NCI-H82 treated with DMSO at 0.1 percent for 48 hours (cell line): Measurements from ENCODE around the gene RNF34.
A peak's percentile ranks its signal among the peaks of the same experiment; 100 is the strongest.

Experiments used
- DNase-seq: peaks from one replicate; lab custom pipeline; 2025; ENCODE audit not compliant: unreplicated experiment; lab: John Stamatoyannopoulos, UW

Gene RNF34

DNA sequence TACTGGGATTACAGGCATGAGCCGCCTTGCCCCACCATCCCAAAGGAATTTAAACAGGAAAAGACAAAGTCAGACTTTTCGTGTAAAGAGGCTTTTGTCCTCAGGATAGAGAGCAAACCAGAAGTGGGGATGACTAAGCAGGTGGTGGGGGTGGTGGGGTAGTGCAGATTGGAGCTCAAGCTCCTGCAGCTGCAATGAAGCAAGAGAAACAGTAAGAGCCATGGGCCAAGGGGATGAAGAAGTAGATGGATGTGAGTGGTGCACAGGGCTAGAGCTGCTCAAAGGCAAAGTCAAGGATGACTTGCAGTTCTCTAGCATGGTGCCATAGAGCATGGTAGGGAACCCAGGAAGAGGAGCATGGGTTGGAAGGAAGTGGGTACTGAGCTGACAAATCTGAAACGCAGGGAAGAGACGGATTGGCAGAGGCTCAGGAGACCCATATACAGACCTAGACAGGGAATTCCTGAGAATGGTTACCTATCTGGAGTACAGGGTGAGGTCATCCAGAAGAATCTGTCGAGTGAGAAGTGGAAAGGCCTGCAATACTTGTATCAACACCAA is 11.4 kb upstream of the RNF34 start:
- DNase-seq = no peak

GRCh38 chr12:121390856-121391255 is 9.1 kb upstream of the RNF34 start:
- DNase-seq = no peak

DNA sequence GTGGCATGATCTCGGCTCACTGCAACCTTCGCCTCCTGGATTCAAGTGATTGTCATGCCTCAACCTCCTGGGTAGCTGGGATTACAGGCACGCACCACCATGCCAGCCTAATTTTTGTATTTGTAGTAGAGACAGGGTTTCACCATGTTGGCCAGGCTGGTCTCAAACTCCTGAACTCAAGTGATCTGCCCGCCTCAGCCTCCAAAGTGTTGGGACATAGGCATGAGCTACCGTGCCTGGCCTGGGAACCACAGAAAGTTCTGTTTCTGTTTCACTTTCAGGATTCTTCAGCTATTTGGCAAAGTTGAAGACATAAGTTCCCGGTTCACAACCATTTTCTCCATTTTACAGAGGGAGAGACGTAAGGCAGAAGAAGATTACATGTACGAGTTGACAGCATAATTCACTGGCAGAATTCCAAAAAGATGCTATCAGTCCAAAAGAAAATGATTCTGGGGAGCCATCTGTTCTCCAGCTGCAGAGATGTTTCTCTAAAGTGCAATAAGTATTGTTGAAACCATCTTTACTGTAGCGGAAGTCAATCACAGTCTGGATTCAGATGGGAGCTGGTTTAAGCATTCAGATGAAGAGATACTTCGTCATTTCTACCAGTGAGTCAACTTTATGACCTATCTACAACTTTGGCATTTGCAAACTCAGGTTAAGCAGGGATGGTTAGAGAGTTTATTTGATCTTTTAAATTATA is 8.1 kb upstream of the RNF34 start:
- no peak for DNase-seq

GRCh38 chr12:121392325-121392716 is 7.6 kb upstream of the RNF34 start:
- no peak for DNase-seq

- no peak for DNase-seq
These were observed 2.4 kb upstream of the RNF34 start for GRCh38 chr12:121397521-121397920.

GRCh38 chr12:121398355-121398754 is 1.6 kb upstream of the RNF34 start:
- DNase-seq = no peak

GRCh38 chr12:121400332-121401139 is 618 bp downstream of the RNF34 start:
- DNase-seq = no peak

DNA sequence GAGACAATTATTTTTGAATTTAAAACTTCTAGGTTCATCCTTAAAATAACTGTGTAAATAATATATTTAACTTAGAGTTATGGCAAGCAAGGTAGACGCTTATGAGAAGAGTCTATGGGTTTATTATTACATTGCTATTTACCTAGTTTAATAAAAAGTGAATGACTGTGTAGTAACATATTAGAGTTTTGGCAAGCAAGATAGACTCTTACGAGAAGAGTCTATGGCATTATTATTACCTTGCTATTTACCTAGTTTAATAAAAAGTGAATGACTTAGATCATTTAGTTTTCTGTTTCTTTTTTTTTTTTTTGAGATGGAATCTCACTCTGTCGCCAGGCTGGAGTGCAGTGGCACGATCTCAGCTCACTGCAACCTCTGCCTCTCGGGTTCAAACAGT is 3.8 kb downstream of the RNF34 start:
- DNase-seq = no peak

GRCh38 chr12:121404734-121405133 is 4.8 kb downstream of the RNF34 start:
- DNase-seq = peak; percentile 32

DNA sequence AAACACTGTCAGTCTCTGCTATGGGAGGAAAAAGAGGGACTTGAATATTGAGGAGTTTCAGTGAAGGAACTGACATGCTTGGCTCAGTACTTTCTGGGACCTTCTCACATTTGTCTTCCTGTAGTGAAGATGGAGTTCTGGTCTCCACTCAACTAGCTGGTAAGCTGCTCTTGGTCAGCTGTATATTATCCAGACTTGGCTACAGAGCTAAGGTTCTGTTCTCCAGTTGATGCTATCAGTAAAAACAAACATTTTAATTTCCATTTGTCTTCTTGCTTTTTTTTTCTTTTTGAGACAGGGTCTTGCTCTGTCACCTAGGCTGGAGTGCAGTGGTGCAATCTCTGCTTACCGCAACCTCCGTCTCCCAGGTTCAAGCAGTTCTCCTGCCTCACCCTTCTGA is 5.3 kb downstream of the RNF34 start:
- DNase-seq = no peak

GRCh38 chr12:121413917-121414316 is 14.0 kb downstream of the RNF34 start:
- DNase-seq = no peak

DNA sequence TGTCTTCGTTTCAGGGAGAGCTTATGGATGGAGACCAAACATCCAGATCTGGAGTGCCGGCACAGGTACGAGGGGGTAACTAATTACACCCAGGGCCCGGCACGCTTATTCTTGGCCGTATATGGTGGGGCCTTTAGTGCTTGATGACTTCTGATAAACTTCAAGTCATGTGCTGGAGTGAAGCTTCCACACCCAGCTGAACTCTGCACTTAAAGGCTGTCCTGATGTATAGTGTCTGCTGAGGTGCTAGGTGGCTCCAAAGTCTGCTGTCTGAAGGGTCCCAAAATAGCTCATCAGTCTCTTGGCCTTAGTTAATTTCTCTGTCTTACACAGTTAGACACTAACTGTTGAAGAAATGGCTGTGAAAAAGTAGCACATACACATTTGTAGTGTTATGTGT is 17.9 kb downstream of the RNF34 start:
- DNase-seq = no peak

- DNase-seq = no peak
These were observed 20.2 kb downstream of the RNF34 start for GRCh38 chr12:121420109-121420508.

GRCh38 chr12:121423253-121423652 is 23.3 kb downstream of the RNF34 start:
- DNase-seq = no peak

DNA sequence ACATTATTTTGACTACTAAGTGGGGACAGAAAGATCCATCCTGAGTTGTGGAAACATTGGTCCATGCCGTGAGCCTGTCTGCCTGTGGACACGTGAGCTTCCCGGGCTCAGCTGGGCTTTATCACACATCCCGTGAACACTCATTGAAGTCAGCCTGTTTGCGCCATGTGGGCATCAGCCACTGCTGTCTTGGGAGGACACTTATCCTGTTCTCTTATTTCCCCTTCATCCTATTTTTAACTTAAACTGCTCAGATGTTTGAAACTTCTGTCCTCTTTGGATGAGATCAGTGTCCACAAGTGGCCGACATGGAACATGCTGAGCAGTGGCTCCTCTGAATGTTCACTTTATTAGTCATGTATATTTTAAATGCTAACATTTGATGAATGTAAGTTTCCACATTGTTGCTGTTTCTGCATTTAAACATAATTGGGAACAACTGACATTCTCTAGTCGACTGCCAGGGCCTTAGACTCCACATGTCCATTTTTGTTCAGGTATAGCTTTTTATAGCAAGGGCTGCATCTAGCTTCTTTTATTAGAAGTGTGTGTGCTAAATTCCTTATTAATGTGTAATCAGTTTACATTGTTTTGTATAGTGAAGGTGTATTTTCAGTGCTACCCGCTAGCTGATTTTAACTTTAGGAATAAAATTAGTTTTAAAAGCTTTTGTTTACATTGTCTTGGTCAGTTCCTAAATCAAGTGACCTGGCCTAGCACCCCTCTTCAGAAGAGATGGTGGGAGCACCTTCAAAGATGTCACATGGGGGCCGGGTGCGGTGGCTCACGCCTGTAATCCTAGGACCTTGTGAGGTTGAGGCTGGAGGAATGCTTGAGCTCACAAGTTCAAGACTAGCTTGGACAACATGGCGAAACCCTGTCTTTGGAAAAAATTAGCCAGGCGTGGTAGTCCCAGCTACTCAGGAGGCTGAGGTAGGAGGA is 24.0 kb downstream of the RNF34 start:
- no peak for DNase-seq

DNA sequence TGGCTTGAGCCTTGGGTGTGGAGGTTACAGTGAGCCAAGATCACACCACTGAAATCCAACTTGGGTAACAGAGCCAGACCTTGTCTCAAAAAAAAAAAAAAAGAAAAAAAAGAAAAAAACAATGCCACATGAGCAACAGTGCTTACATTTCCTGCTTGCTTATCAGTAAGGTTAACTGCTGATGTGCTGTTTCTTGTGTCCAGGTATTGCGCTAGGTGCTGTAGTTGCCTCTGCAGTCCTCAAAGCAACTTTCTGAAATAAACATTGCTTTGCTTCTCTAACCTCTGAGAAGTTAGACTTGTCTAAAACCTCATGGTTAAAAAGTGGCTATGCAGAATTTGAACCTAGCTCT is 24.7 kb downstream of the RNF34 start:
- DNase-seq = no peak

DNA sequence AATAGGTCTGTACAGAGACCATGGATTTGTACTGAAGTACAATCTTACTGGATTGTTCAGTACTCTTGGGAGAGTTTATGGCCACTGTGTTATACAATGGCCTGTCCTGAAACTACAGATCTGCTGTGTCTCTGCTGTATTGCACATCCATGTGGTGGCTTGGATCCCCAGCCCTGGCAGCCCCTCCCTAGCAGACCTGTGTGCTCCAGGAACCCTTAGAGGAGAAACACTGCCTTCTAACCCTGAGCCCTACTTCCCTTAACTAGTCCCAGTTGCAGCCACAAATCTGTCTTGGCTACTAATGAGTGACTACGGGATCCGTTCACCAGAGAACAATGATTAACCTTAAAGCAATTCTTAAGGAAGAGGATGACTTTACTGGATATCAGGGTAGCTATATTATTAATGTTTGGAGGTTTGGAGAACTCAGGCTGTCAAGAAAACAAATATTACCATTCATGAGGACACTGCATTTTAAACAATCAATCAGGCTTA is 27.7 kb downstream of the RNF34 start:
- no peak for DNase-seq

GRCh38 chr12:121428883-121429282 is 29.0 kb downstream of the RNF34 start:
- DNase-seq = no peak

- DNase-seq = no peak
These were observed 31.0 kb downstream of the RNF34 start for GRCh38 chr12:121430833-121431415.

DNA sequence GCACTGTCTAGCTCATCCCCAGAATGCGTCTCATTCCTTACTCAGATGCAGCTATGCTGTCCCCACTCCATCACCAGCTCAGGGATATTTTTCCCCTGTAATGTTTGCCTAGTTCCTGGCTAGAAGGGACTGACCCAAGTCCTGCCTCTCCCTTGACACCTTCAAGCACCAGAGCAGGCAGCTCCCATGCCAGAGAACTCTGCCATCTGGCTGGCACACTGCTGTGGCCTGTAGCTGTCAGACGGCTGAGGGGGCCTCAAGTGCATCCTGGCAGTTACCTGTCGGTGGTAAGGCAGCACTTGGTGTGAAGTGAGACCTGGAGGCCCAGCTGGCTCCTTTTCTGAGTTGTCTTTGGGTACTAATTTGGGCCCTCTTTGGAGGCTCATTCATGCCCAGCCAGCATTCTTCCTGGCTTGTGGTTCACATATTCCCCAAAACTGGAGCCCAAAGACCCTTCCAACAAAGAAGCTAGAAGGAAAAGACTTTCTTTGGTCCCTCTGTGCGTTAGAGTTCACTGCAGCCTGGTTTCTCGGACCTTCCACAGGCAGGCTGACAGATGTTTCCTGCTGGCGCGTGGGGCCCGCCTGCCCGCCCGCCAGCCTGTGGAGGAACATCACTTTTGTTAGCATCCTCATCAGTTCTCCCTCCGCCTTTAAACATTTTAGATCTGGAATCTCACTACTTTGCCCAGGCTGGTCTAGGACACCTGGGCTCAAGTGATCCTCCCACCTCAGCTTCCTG is 33.0 kb downstream of the RNF34 start:
- DNase-seq = no peak
